HepG2 (cell line): ENCODE results near the gene RBM34. TPM values are rescaled to one million over a fixed set of nuclear protein-coding genes. Genes with fewer than 3 reads are reported as not detected.

Source experiments
- CREM ChIP-seq, 2 experiments: sonication (generic) in 1 of 2; formaldehyde crosslinking in 1 of 2; IDR thresholded peaks; 2 replicates each; pipeline versions ENCODE4 v1.4.0 to v1.6.1; 2016 to 2020; ENCODE audit warnings: antibody characterized with exemption in 1 of 2, mild to moderate bottlenecking in 1 of 2, missing genetic modification reagents in 1 of 2
- EZH2 ChIP-seq: conservative IDR thresholded peaks from 2 replicates; pipeline ENCODE4 v1.6.1; 2012; ENCODE audit warnings: mild to moderate bottlenecking, low read depth, low read length, moderate library complexity
- HIVEP1 ChIP-seq: sonication (generic); formaldehyde crosslinking; IDR thresholded peaks from 2 replicates; pipeline ENCODE4 v1.4.0; 2020; ENCODE audit warnings: mild to moderate bottlenecking, missing genetic modification reagents
- KAT7 ChIP-seq: IDR thresholded peaks from 2 replicates; pipeline ENCODE4 v1.6.1; 2018; ENCODE audit warnings: borderline replicate concordance, missing compliant biosample characterization
- MEF2D ChIP-seq: sonication (generic); formaldehyde crosslinking; IDR thresholded peaks from 2 replicates; pipeline ENCODE4 v1.5.1; 2020; ENCODE audit warnings: mild to moderate bottlenecking, missing genetic modification reagents
- NONO ChIP-seq, 2 experiments: fragments of 450-650 bp in 1 of 2; sonication (generic) in 1 of 2; formaldehyde crosslinking in 1 of 2; IDR thresholded peaks in 1 of 2; conservative IDR thresholded peaks in 1 of 2; 2 replicates each; pipeline versions ENCODE4 v1.6.1 to v1.8.0; 2017 to 2022; ENCODE audit warnings: mild to moderate bottlenecking in 1 of 2, missing genetic modification reagents in 1 of 2, moderate library complexity in 1 of 2
- RFX3 ChIP-seq: IDR thresholded peaks from 2 replicates; pipeline ENCODE4 v1.6.1; 2016; ENCODE audit warnings: missing biosample characterization, missing genetic modification reagents
- SMAD9 ChIP-seq: sonication (generic); formaldehyde crosslinking; IDR thresholded peaks from 2 replicates; pipeline ENCODE4 v1.5.1; 2020; ENCODE audit warnings: mild to moderate bottlenecking, missing genetic modification reagents
- SRY ChIP-seq: sonication (generic); formaldehyde crosslinking; IDR thresholded peaks from 2 replicates; pipeline ENCODE4 v1.8.0; 2022; ENCODE audit warnings: mild to moderate bottlenecking, missing genetic modification reagents
- ZEB1 ChIP-seq: IDR thresholded peaks from 2 replicates; pipeline ENCODE4 v1.6.1; 2012; ENCODE audit warnings: mild to moderate bottlenecking, low read depth, inconsistent platforms; ENCODE audit not compliant: insufficient replicate concordance
- ZFP41 ChIP-seq: sonication (generic); formaldehyde crosslinking; IDR thresholded peaks from 2 replicates; pipeline ENCODE4 v1.4.0; 2020; ENCODE audit warnings: mild to moderate bottlenecking, missing genetic modification reagents, borderline replicate concordance
- ZMAT5 ChIP-seq: sonication (generic); formaldehyde crosslinking; IDR thresholded peaks from 2 replicates; pipeline ENCODE4 v1.5.0; 2020; ENCODE audit warnings: mild to moderate bottlenecking, low read depth, missing genetic modification reagents, borderline replicate concordance
- ZNF432 ChIP-seq: sonication (generic); formaldehyde crosslinking; IDR thresholded peaks from 2 replicates; pipeline ENCODE4 v1.5.0; 2020; ENCODE audit warnings: missing genetic modification reagents, mild to moderate bottlenecking, borderline replicate concordance
- ZNF446 ChIP-seq: sonication (generic); formaldehyde crosslinking; IDR thresholded peaks from 2 replicates; pipeline ENCODE4 v1.5.0; 2020; ENCODE audit warnings: mild to moderate bottlenecking, missing genetic modification reagents
- ZNF563 ChIP-seq: sonication (generic); formaldehyde crosslinking; IDR thresholded peaks from 2 replicates; pipeline ENCODE4 v1.8.0; 2022; ENCODE audit warnings: mild to moderate bottlenecking, moderate library complexity, missing genetic modification reagents
- ZNF605 ChIP-seq: sonication (generic); formaldehyde crosslinking; IDR thresholded peaks from 2 replicates; pipeline ENCODE4 v1.8.0; 2022; ENCODE audit warnings: mild to moderate bottlenecking, missing genetic modification reagents
- ZNF652 ChIP-seq: IDR thresholded peaks from 2 replicates; pipeline ENCODE4 v1.6.1; 2016; ENCODE audit warnings: low read depth, borderline replicate concordance
- ZNF788 ChIP-seq: sonication (generic); formaldehyde crosslinking; IDR thresholded peaks from 2 replicates; pipeline ENCODE4 v1.5.0; 2020; ENCODE audit warnings: mild to moderate bottlenecking, missing genetic modification reagents, borderline replicate concordance
- polyA plus RNA-seq, 8 experiments: library from polyadenylated mRNA; depleted of rRNA in 3 of 8; stranded (reverse) in 7 of 8; unstranded in 1 of 8; fragments of >200 nt; fragmentation: Illumina TruSeq in 4 of 8; extraction: Trizol in 4 of 8; gene quantifications; 2 replicates each; pipeline versions ENCODE4 v1.2.1 to v1.2.3, GENCODE V29; 2011 to 2016; ENCODE audit warnings: low read depth in 4 of 8, missing spikeins in 1 of 8, mixed read lengths in 1 of 8; ENCODE audit not compliant: insufficient read depth in 1 of 8
- total RNA-seq, 5 experiments: library from RNA; depleted of rRNA; stranded (reverse); fragments of >200 nt; fragmentation: Illumina TruSeq; extraction: Trizol; gene quantifications; 2 replicates each; pipeline ENCODE4 v1.2.3, GENCODE V29; 2016; ENCODE audit warnings: low read depth in 1 of 5
- TF ChIP-seq, protein P1 (sequence below): fragments of 450-650 bp; IDR thresholded peaks from 2 replicates; pipeline ENCODE4 v1.6.1; 2017; ENCODE audit warnings: mild to moderate bottlenecking
- TF ChIP-seq, protein P2 (sequence below): sonication (generic); formaldehyde crosslinking; IDR thresholded peaks from 2 replicates; pipeline ENCODE4 v1.5.0; 2020; ENCODE audit warnings: mild to moderate bottlenecking, missing genetic modification reagents, borderline replicate concordance
- TF ChIP-seq, protein P3 (sequence below): sonication (generic); formaldehyde crosslinking; IDR thresholded peaks from 2 replicates; pipeline ENCODE4 v1.8.1; 2023; ENCODE audit warnings: mild to moderate bottlenecking, missing genetic modification reagents, borderline replicate concordance

Gene RBM34
- total and polyA plus RNA-seq, 2 of the 13 experiments (the other 11 are each of a cell fraction or from before 2014, with no cell fraction given), result 34.7 to 73.0 TPM

DNA sequence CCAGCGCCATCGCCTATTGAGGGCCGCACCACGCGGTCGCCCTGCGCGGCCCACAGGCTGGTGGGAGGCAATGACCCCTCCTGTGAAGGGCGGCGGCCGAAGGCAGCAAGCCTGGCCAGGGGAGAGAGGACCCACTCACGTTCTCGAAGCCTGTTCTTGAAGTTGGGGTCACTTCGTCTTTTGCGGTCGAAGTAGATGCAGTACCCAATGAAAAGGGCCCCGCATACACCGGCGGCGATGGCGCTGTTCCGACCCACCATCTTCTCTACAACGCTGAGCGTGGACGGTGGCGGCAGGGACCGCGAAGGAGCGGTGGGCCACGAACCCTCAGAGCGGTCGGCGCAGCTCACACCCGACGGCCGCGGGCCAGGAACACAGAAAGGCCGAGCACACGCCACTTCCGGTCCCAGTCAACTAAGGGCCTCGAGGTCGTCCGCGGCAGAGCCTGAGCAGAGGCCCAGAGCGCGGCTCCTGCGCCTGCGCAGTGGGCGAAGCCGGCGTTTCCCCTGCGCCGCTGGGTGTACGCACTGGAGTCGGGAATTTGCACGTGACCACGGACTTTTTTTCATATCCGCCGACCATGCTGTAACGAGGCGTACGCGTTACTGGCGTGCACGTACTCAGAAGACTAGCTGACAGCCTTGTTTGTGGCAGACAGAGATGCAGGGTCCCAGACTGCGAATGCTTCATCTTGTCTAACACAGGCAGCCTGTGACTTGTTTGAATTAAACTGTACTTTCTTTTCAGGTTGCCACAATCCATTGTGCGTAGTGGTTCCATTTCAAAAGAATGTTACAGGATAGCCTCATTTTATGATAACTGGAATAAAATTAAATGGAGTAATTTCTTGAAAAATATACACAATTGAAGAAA is 32.4 kb downstream of the RBM34 start, which contains the start of gene TOMM20 (continued):
- TF ChIP-seq, protein P1, sequence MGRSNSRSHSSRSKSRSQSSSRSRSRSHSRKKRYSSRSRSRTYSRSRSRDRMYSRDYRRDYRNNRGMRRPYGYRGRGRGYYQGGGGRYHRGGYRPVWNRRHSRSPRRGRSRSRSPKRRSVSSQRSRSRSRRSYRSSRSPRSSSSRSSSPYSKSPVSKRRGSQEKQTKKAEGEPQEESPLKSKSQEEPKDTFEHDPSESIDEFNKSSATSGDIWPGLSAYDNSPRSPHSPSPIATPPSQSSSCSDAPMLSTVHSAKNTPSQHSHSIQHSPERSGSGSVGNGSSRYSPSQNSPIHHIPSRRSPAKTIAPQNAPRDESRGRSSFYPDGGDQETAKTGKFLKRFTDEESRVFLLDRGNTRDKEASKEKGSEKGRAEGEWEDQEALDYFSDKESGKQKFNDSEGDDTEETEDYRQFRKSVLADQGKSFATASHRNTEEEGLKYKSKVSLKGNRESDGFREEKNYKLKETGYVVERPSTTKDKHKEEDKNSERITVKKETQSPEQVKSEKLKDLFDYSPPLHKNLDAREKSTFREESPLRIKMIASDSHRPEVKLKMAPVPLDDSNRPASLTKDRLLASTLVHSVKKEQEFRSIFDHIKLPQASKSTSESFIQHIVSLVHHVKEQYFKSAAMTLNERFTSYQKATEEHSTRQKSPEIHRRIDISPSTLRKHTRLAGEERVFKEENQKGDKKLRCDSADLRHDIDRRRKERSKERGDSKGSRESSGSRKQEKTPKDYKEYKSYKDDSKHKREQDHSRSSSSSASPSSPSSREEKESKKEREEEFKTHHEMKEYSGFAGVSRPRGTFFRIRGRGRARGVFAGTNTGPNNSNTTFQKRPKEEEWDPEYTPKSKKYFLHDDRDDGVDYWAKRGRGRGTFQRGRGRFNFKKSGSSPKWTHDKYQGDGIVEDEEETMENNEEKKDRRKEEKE, result no peak
- TF ChIP-seq ZNF788 (CRISPR knock-in tag) (peak; percentile 96), EZH2 (no peak), ZNF563 (CRISPR knock-in tag) (peak; percentile 85), ZNF446 (CRISPR knock-in tag) (peak; percentile 92), ZNF605 (peak; percentile 93), CREM (IDR thresholded peaks at IDR 0.05) (peak; percentile 38; the same call in 1 of the 2 replicates), CREM (CRISPR knock-in tag; IDR thresholded peaks at IDR 0.05) (no peak), ZNF652 (CRISPR knock-in tag) (no peak; the same call in 1 of the 2 replicates), ZNF432 (CRISPR knock-in tag) (no peak), KAT7 (peak; percentile 74), SRY (CRISPR knock-in tag) (peak; percentile 63; the same call in 1 of the 2 replicates), ZMAT5 (CRISPR knock-in tag) (no peak), MEF2D (CRISPR knock-in tag) (peak; percentile 94), HIVEP1 (CRISPR knock-in tag) (no peak; the same call in 1 of the 2 replicates), ZEB1 (no peak), NONO (IDR thresholded peaks at IDR 0.05) (no peak), NONO (CRISPR knock-in tag; conservative IDR thresholded peaks at IDR 0.05) (peak; percentile 93), SMAD9 (CRISPR knock-in tag) (no peak; the same call in 1 of the 2 replicates), ZFP41 (peak; percentile 92; the same call in 1 of the 2 replicates), RFX3 (CRISPR knock-in tag) (peak; percentile 7; the same call in 1 of the 2 replicates)
- TF ChIP-seq, protein P2, sequence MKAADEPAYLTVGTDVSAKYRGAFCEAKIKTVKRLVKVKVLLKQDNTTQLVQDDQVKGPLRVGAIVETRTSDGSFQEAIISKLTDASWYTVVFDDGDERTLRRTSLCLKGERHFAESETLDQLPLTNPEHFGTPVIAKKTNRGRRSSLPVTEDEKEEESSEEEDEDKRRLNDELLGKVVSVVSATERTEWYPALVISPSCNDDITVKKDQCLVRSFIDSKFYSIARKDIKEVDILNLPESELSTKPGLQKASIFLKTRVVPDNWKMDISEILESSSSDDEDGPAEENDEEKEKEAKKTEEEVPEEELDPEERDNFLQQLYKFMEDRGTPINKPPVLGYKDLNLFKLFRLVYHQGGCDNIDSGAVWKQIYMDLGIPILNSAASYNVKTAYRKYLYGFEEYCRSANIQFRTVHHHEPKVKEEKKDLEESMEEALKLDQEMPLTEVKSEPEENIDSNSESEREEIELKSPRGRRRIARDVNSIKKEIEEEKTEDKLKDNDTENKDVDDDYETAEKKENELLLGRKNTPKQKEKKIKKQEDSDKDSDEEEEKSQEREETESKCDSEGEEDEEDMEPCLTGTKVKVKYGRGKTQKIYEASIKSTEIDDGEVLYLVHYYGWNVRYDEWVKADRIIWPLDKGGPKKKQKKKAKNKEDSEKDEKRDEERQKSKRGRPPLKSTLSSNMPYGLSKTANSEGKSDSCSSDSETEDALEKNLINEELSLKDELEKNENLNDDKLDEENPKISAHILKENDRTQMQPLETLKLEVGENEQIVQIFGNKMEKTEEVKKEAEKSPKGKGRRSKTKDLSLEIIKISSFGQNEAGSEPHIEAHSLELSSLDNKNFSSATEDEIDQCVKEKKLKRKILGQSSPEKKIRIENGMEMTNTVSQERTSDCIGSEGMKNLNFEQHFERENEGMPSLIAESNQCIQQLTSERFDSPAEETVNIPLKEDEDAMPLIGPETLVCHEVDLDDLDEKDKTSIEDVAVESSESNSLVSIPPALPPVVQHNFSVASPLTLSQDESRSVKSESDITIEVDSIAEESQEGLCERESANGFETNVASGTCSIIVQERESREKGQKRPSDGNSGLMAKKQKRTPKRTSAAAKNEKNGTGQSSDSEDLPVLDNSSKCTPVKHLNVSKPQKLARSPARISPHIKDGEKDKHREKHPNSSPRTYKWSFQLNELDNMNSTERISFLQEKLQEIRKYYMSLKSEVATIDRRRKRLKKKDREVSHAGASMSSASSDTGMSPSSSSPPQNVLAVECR (CRISPR knock-in tag), result peak; percentile 95
- TF ChIP-seq, protein P3, sequence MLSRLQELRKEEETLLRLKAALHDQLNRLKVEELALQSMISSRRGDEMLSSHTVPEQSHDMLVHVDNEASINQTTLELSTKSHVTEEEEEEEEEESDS (CRISPR knock-in tag), result 0 out of 2 replicates have a peak, but pooled peaks have one; percentile 27
